ENCODE data around the gene CACNA1B.

DNA sequence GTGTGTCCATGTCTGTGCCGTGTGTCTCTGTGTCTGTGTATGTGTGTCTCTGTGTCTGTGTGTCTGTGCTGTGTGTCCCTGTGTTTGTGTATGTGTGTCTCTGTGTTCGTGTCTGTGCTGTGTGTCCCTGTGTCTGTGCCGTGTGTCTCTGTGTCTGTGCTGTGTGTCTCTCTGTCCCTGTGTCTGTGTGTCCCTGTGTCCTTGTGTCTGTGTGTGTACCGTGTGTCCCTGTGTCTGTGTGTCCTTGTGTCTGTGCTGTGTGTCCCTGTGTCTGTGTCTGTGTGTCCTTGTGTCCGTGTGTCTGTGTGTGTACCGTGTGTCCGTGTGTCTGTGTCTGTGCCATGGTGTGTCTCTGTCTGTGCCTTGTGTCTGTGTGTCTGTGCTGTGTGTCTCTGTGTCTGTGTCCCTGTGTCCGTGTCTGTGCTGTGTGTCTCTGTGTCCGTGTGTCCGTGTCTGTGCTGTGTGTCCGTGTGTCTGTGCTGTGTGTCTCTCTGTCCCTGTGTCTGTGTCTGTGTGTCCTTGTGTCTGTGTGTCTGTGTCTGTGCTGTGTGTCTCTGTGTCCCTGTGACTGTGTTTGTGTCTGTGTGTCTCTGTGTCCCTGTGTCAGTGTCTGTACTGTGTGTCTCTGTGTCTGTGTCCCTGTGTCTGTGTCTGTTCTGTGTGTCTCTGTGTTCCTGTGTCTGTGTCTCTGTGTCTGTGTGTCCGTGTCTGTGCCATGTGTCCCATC is 23.2 kb downstream of the CACNA1B start:
- TF ChIP-seq, protein P1, sequence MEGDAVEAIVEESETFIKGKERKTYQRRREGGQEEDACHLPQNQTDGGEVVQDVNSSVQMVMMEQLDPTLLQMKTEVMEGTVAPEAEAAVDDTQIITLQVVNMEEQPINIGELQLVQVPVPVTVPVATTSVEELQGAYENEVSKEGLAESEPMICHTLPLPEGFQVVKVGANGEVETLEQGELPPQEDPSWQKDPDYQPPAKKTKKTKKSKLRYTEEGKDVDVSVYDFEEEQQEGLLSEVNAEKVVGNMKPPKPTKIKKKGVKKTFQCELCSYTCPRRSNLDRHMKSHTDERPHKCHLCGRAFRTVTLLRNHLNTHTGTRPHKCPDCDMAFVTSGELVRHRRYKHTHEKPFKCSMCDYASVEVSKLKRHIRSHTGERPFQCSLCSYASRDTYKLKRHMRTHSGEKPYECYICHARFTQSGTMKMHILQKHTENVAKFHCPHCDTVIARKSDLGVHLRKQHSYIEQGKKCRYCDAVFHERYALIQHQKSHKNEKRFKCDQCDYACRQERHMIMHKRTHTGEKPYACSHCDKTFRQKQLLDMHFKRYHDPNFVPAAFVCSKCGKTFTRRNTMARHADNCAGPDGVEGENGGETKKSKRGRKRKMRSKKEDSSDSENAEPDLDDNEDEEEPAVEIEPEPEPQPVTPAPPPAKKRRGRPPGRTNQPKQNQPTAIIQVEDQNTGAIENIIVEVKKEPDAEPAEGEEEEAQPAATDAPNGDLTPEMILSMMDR (IDR thresholded peaks at IDR 0.05): no peak
- TF ChIP-seq POLR2A (IDR thresholded peaks at IDR 0.05): no peak
